Stimulated activated naive B cell treated with anti-CD40 and anti-IgM and Interleukin-4, amounts not matched to agents 10 μg/mL and 1 μg/mL and 100 μg/mL, for 72 hours (primary cell): Measurements from ENCODE around the gene CXADR.
"Not testable (repeated sequence)": the region's sequence is repeated elsewhere in the genome, so short reads cannot be mapped to it uniquely, and the experiment has no call there.

ENCODE experiments used
- ATAC-seq, 2 donors: fragments of 150-1000 bp; cut with Tn5 transposase; replicated peaks; 2 replicates each; pipeline ENCODE4 v1.10.0; 2021; ENCODE audit warnings: moderate library complexity in 1 of 2
- DNase-seq: peaks from one replicate; pipeline ENCODE4 v3.0.0; 2021
- H3K27ac Mint-ChIP-seq: one replicate; pipeline ENCODE4 v1.8.0; 2022; ENCODE audit warnings: mild to moderate bottlenecking, mixed read lengths
- H3K27me3 Mint-ChIP-seq, 2 donors: one replicate each; pipeline ENCODE4 v1.8.0; 2022; ENCODE audit warnings: mixed read lengths in 2 of 2
- H3K36me3 Mint-ChIP-seq, 2 donors: one replicate each; pipeline ENCODE4 v1.8.0; 2022; ENCODE audit warnings: mixed read lengths in 2 of 2, mild to moderate bottlenecking in 1 of 2
- H3K4me1 Mint-ChIP-seq, 2 donors: one replicate each; pipeline ENCODE4 v1.8.0; 2022; ENCODE audit warnings: mixed read lengths in 2 of 2, mild to moderate bottlenecking in 1 of 2
- H3K4me3 Mint-ChIP-seq, 2 donors: one replicate each; pipeline ENCODE4 v1.8.0; 2022; ENCODE audit warnings: mild to moderate bottlenecking in 2 of 2, mixed read lengths in 2 of 2, moderate library complexity in 1 of 2
- H3K9me3 Mint-ChIP-seq, 2 donors: one replicate each; pipeline ENCODE4 v1.8.0; 2022; ENCODE audit warnings: mixed read lengths in 2 of 2, mild to moderate bottlenecking in 1 of 2

The CXADR gene

GRCh38 chr21:17512253-17513213 lies at the start of gene CXADR:
TSS of gene CXADR (plus strand) at chr21:17513043. CDS start at chr21:17513130, 87 bp downstream.
- H3K27me3 Mint-ChIP-seq, result peaks cover 29 to 69% of the 10 kb centered on the region in 2 donors
- peaks cover 4 to 8% of the 10 kb centered on the region in 2 donors for H3K9me3 Mint-ChIP-seq
- peaks cover 10 to 24% of the 10 kb centered on the region in 2 donors for H3K4me1 Mint-ChIP-seq
- ATAC-seq, result peak; percentile 87 to 88
- H3K36me3 Mint-ChIP-seq, result peaks cover 3 to 4% of the 10 kb centered on the region in 2 donors
- peak within 1 kb of the TSS; percentile 84 to 85 for H3K4me3 Mint-ChIP-seq
- DNase-seq, result peak; percentile 44
- H3K27ac Mint-ChIP-seq, result peak within 1 kb of the TSS; percentile 80

GRCh38 chr21:17466166-17466565 lies 46.7 kb upstream of the CXADR start:
- no peaks in the 10 kb centered on the region for H3K9me3 Mint-ChIP-seq
- no peaks in the 10 kb centered on the region for H3K36me3 Mint-ChIP-seq
- no peaks in the 10 kb centered on the region for H3K4me1 Mint-ChIP-seq
- H3K27ac Mint-ChIP-seq, result no peak overlapping the region
- DNase-seq (no peak), ATAC-seq (no peak)
- H3K4me3 Mint-ChIP-seq, result no peak overlapping the region
- no peaks in the 10 kb centered on the region for H3K27me3 Mint-ChIP-seq

- ATAC-seq, result no peak
- no peaks in the 10 kb centered on the region for H3K9me3 Mint-ChIP-seq
- H3K36me3 Mint-ChIP-seq, result no peaks in the 10 kb centered on the region
- H3K4me3 Mint-ChIP-seq, result no peak overlapping the region
- no peak overlapping the region for H3K27ac Mint-ChIP-seq
- DNase-seq, result no peak
- no peaks in the 10 kb centered on the region for H3K4me1 Mint-ChIP-seq
- H3K27me3 Mint-ChIP-seq, result no peaks in the 10 kb centered on the region
Observed at GRCh38 chr21:17467392-17467791, 45.5 kb upstream of the CXADR start.

GRCh38 chr21:17467829-17468228 lies 45.0 kb upstream of the CXADR start:
- ATAC-seq, result no peak
- no peaks in the 10 kb centered on the region for H3K36me3 Mint-ChIP-seq
- no peaks in the 10 kb centered on the region for H3K9me3 Mint-ChIP-seq
- H3K27me3 Mint-ChIP-seq, result no peaks in the 10 kb centered on the region
- no peak overlapping the region for H3K27ac Mint-ChIP-seq
- no peaks in the 10 kb centered on the region for H3K4me1 Mint-ChIP-seq
- H3K4me3 Mint-ChIP-seq, result no peak overlapping the region
- DNase-seq, result no peak

- no peaks in the 10 kb centered on the region for H3K4me1 Mint-ChIP-seq
- no peak overlapping the region for H3K27ac Mint-ChIP-seq
- no peak overlapping the region for H3K4me3 Mint-ChIP-seq
- no peaks in the 10 kb centered on the region for H3K36me3 Mint-ChIP-seq
- DNase-seq (no peak), ATAC-seq (no peak)
- no peaks in the 10 kb centered on the region for H3K9me3 Mint-ChIP-seq
- no peaks in the 10 kb centered on the region for H3K27me3 Mint-ChIP-seq
Observed at GRCh38 chr21:17468698-17469097, 44.1 kb upstream of the CXADR start.

- Mint-ChIP-seq H3K36me3 (no peaks in the 10 kb centered on the region), H3K27me3 (peaks cover 0 to 3% of the 10 kb centered on the region in 2 donors), H3K9me3 (peaks cover 2 to 3% of the 10 kb centered on the region in 2 donors), H3K4me1 (no peaks in the 10 kb centered on the region), H3K4me3 (no peak overlapping the region), H3K27ac (no peak overlapping the region)
- ATAC-seq, result no peak
- DNase-seq, result no peak
Observed at GRCh38 chr21:17469727-17470126, 43.1 kb upstream of the CXADR start.

- no peaks in the 10 kb centered on the region for H3K4me1 Mint-ChIP-seq
Observed at GRCh38 chr21:17472182-17472581, 40.7 kb upstream of the CXADR start.

GRCh38 chr21:17472592-17473271 lies 40.1 kb upstream of the CXADR start:
- ATAC-seq (no peak), DNase-seq (no peak)
- Mint-ChIP-seq H3K4me3 (no peak overlapping the region), H3K4me1 (no peaks in the 10 kb centered on the region), H3K27ac (no peak overlapping the region), H3K27me3 (peaks cover 0 to 3% of the 10 kb centered on the region in 2 donors), H3K36me3 (no peaks in the 10 kb centered on the region), H3K9me3 (peaks cover 2 to 3% of the 10 kb centered on the region in 2 donors)

More at GRCh38 chr21:17472182-17472581, 40.7 kb upstream of the CXADR start:
- peaks cover 2 to 3% of the 10 kb centered on the region in 2 donors for H3K9me3 Mint-ChIP-seq
- H3K27me3 Mint-ChIP-seq, result peaks cover 0 to 3% of the 10 kb centered on the region in 2 donors
- DNase-seq (no peak), ATAC-seq (no peak)
- H3K4me3 Mint-ChIP-seq, result no peak overlapping the region
- H3K36me3 Mint-ChIP-seq, result no peaks in the 10 kb centered on the region
- no peak overlapping the region for H3K27ac Mint-ChIP-seq

GRCh38 chr21:17476006-17476405 lies 36.8 kb upstream of the CXADR start:
- ATAC-seq (peak; percentile 36 to 48), DNase-seq (no peak)
- H3K4me1 Mint-ChIP-seq, result no peaks in the 10 kb centered on the region
- no peak overlapping the region for H3K27ac Mint-ChIP-seq
- peaks cover 0 to 3% of the 10 kb centered on the region in 2 donors for H3K27me3 Mint-ChIP-seq
- H3K9me3 Mint-ChIP-seq, result peaks cover 2 to 3% of the 10 kb centered on the region in 2 donors
- no peak overlapping the region for H3K4me3 Mint-ChIP-seq
- H3K36me3 Mint-ChIP-seq, result no peaks in the 10 kb centered on the region

GRCh38 chr21:17478156-17478555 lies 34.7 kb upstream of the CXADR start:
- ATAC-seq, H3K27me3 Mint-ChIP-seq, H3K9me3 Mint-ChIP-seq, H3K4me1 Mint-ChIP-seq, DNase-seq, H3K27ac Mint-ChIP-seq, H3K4me3 Mint-ChIP-seq, H3K36me3 Mint-ChIP-seq: not testable (repeated sequence)

GRCh38 chr21:17479606-17480005 lies 33.2 kb upstream of the CXADR start:
- no peak for ATAC-seq
- Mint-ChIP-seq H3K27me3 (no peaks in the 10 kb centered on the region), H3K36me3 (no peaks in the 10 kb centered on the region), H3K27ac (no peak overlapping the region), H3K9me3 (no peaks in the 10 kb centered on the region), H3K4me3 (no peak overlapping the region), H3K4me1 (no peaks in the 10 kb centered on the region)
- no peak for DNase-seq

- ATAC-seq, result no peak
- no peaks in the 10 kb centered on the region for H3K27me3 Mint-ChIP-seq
- no peaks in the 10 kb centered on the region for H3K36me3 Mint-ChIP-seq
- H3K27ac Mint-ChIP-seq, result no peak overlapping the region
- no peak overlapping the region for H3K4me3 Mint-ChIP-seq
- no peaks in the 10 kb centered on the region for H3K4me1 Mint-ChIP-seq
- H3K9me3 Mint-ChIP-seq, result peaks cover 0 to 1% of the 10 kb centered on the region in 2 donors
- DNase-seq, result no peak
Observed at GRCh38 chr21:17482928-17483327, 29.9 kb upstream of the CXADR start.

- Mint-ChIP-seq H3K36me3 (no peaks in the 10 kb centered on the region), H3K4me3 (no peak overlapping the region), H3K27me3 (peaks cover 4 to 8% of the 10 kb centered on the region in 2 donors), H3K4me1 (peaks cover 0 to 3% of the 10 kb centered on the region in 2 donors), H3K27ac (no peak overlapping the region), H3K9me3 (peaks cover 1 to 3% of the 10 kb centered on the region in 2 donors)
- DNase-seq (no peak), ATAC-seq (peak; percentile 65 to 81)
Observed at GRCh38 chr21:17488620-17489019, 24.2 kb upstream of the CXADR start.

- not testable (repeated sequence) for H3K4me1 Mint-ChIP-seq, DNase-seq, H3K36me3 Mint-ChIP-seq, H3K27ac Mint-ChIP-seq, H3K9me3 Mint-ChIP-seq, ATAC-seq, H3K4me3 Mint-ChIP-seq
- peaks cover 6 to 14% of the 10 kb centered on the region in 2 donors for H3K27me3 Mint-ChIP-seq
Observed at GRCh38 chr21:17489565-17489964, 23.3 kb upstream of the CXADR start.
